ENCODE measurements around the gene PAPOLB. TPM values are rescaled to one million over a fixed set of nuclear protein-coding genes. Genes with fewer than 3 reads are reported as not detected.
A peak's percentile ranks its signal among the peaks of the same experiment; 100 is the strongest.

The PAPOLB gene
- polyA plus RNA-seq, 4 donors, result 0.05 to 0.14 (median 0.11) TPM

DNA sequence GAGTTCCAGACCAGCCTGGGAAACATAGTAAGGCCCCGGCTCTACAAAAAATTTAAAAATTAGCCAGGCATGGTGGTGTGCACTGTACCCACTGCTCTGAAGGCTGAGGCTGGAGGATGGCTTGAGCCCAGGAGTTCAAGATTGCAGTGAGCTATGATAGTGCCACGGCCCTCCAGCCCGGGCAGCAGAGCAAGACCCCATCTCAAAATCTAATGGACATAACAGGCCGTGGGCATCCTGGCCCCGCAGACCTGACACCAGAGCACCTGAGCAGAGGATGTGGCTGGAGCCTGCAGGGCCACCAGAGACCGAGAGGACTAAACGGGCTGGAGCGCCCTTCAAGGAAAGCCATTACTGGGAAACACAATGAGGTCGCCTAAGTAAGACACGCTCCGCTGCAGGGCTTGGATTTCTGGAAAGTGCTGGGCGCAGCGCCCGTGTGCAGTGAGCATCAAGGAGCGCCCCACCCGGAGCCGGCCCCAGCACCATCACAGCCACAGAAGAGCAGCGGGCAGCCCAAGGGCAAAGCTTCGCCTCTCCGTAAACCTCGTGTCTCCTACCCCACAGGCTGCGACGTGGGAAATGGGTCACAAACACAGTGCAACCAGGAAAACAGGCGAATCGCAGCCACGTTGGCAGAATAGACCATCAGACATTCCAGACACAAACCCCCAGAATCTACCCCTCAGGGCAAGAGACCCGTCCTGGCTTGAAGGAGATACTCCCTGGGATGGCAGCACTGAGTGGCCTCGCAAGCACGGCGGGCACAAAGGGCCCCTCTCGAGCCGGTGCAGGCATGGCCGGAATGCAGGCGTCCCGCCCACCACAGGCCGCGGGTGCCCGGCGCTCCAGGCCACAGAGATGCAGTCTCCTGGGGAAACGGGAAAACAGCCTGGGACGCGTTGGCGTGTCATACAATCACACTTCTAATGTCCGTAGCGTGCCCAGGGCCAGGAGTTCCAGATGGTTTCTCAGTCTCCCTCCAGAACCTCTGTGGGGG lies 16.8 kb upstream of the PAPOLB start:
- DNase-seq (ENCODE audit: low read depth in 4 of 4, low spot score in 3 of 4), result no peak

DNA sequence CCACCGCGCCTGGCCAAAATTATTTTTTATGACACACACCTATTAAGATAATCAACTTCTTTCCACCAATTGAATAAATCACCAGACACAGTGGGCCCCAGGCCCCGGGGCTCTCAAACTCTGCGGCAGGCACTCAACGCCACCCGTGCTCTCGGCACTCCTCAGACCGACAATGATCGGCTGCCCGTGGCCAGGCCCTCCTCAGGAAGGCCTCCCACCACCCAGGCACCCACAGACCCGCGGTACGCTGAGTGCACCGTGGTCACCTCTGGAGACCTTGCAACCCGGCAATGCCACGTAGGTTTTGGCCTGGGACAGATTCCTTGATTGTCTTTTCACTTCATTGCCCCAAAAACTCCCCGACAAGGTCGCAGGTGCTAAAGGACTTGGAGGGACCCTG lies 14.8 kb upstream of the PAPOLB start:
- DNase-seq (ENCODE audit: low read depth in 4 of 4, low spot score in 3 of 4), result no peak

DNA sequence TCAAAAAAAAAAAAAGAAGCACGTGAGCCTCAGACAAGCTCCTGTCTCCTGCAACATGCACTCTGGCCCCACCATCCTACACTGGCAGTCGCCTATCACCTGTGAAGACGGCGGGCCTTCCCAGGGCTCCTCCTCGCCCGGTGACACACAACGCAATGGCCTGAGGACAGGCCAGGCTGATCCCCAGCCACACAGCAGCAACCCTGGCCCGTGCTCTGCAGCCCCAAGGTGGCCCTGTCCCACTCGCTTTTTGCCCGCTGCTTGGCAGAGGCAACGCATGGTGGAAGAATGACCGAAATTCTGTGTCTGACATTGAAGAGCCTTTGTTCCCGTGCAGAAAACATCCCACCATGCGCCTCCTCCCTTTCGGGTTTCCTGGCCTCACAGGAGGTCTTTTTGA lies 13.6 kb upstream of the PAPOLB start:
- DNase-seq (ENCODE audit: low read depth in 4 of 4, low spot score in 3 of 4), result no peak

GRCh38 chr7:4873071-4873944 lies 11.5 kb upstream of the PAPOLB start:
- no peak for DNase-seq (ENCODE audit: low read depth in 4 of 4, low spot score in 3 of 4)

GRCh38 chr7:4871930-4872675 lies 10.3 kb upstream of the PAPOLB start:
- DNase-seq (ENCODE audit: low read depth in 4 of 4, low spot score in 3 of 4), result no peak

DNA sequence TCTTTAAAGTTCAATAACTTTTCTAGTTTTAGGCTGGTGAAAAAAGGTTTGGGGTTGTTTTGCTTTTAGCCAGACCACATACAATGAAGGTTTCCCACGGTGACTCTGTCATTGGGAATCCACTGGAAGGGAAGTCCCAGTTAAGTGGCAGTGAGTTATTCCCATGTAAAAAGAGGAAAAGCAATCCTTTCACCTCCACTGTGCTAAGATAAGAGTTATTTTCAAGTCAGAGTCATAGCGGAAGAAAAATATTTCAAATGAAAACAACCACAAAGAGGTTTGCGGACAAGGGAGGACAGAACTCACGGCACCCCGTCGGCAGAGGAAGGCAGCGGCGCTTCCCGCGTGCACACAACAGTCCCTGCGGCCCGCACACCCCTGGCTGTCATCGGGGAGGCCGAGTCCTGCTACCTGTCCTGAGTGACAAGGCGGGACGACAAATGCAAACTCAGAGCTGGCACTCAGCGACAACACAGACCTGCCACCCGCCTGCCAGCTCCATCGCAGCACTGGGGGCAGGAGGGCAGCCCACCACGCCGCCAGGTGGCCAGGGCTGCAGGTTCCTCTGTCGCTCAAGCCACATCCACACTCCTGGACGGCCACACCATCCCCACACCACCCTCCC lies 9.3 kb upstream of the PAPOLB start:
- DNase-seq (ENCODE audit: low read depth in 4 of 4, low spot score in 3 of 4), result no peak

DNA sequence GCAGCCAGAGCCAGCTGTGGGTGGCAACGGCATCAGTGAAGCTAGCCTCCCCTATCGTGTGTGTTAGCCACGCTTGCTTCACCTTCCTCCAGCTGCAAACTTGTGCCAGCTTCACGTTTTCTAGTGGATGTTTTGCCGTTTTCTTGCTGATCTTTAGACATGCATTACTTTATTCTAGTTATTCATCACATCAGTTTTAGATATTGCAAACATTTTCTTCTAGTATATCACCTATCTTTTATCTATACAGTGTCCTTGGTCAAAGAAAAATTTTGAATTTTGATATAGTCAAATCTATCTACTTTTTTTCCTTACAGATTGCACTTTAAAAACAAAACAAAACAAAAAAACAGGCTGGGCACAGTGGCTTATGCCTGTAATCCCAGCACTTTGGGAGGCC lies 6.7 kb upstream of the PAPOLB start:
- DNase-seq (ENCODE audit: low read depth in 4 of 4, low spot score in 3 of 4), result no peak

GRCh38 chr7:4866528-4867496 lies 5.0 kb upstream of the PAPOLB start:
- no peak for DNase-seq (ENCODE audit: low read depth in 4 of 4, low spot score in 3 of 4)

GRCh38 chr7:4862156-4862555 lies 326 bp upstream of the PAPOLB start:
- no peak for DNase-seq (ENCODE audit: low read depth in 4 of 4, low spot score in 3 of 4)

DNA sequence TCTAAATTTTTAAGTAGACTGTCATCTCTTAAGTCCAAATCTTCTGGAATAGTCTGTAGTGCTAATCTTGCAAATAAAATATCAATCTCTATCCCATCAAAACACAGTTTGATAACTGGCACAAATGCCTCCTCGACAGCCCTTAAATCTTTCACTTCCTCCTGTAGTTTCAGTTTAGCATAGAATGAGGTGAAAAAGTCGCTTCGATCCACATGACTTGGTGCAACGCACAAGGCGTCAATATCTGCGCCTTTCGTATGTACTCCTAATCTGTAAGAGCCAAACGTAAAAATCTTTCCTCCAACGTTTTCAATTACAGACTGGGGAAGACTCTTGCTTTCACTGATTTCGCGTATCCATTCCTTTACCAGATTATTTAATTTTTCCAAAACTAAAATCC lies 603 bp downstream of the PAPOLB start:
- DNase-seq (ENCODE audit: low read depth in 4 of 4, low spot score in 3 of 4), result no peak

- no peak for DNase-seq (ENCODE audit: low read depth in 4 of 4, low spot score in 3 of 4)
Observed at GRCh38 chr7:4857189-4857588, 4.6 kb downstream of the PAPOLB start.

DNA sequence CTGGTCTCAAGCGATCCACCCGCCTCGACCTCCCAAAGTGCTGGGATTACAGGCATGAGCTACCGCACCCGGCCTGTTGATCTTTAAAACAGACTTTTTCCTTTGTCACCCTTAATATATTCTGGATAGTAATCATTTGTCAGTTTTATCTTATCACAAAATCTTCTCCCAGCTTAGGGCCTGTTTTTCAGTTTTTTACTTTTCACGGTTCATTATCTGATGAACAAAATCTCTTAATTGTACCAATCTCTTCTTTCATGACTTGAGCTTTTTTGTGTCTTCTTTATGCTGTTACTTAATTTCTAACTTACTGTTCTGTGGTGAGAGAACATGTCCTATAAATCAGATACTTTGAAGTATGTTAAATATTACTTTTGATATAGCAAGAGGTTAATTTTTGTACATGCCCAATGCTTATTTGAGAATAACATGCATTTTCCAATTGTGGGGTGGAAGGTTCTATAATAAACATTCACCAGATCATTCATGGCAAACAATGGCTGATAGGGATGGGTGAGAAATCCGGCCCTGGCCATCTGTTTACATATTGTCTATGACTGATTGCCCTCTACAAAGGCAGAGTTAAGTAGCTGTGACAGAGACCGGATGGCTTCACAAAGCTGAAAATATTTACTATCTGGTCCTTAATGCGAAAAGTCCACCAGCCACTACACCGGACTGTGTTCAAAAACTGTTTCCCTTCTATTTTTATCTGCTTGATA lies 5.3 kb downstream of the PAPOLB start:
- DNase-seq (ENCODE audit: low read depth in 4 of 4, low spot score in 3 of 4), result no peak

DNA sequence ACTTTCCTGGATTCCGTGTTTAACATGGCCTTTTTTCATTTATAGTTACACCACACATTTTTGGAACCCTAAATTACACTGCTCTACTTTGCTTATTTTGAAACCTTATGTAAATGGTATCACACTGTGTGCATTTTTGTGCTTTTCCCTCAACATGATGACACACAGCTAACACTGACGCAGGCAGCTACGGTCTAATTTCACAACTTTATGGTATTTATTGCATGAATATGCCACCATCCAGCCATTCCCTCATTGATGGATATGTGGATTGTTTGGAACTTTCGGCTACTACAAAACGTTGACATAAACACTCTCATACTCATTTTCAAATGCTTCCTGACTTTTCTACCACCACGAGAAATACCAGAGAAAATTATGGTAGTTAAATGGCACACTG lies 6.9 kb downstream of the PAPOLB start:
- no peak for DNase-seq (ENCODE audit: low read depth in 4 of 4, low spot score in 3 of 4)

- no peak for DNase-seq (ENCODE audit: low read depth in 4 of 4, low spot score in 3 of 4)
Observed at GRCh38 chr7:4851459-4852422, 10.1 kb downstream of the PAPOLB start.

GRCh38 chr7:4850262-4850795 lies 11.5 kb downstream of the PAPOLB start:
- no peak for DNase-seq (ENCODE audit: low read depth in 4 of 4, low spot score in 3 of 4)

- no peak for DNase-seq (ENCODE audit: low read depth in 4 of 4, low spot score in 3 of 4)
Observed at GRCh38 chr7:4849390-4849789, 12.4 kb downstream of the PAPOLB start.

GRCh38 chr7:4845740-4846142 lies 16.1 kb downstream of the PAPOLB start:
- DNase-seq (ENCODE audit: low read depth in 4 of 4, low spot score in 3 of 4), result peak in 1 of 4 donors; percentile 30

All from left renal pelvis (tissue), 4 donors.